ENCODE results near the gene LASP1NB.

Gene LASP1NB

GRCh38 chr17:38942696-38943334, 17.4 kb downstream of the LASP1NB start (continued):
- no peak for TF ChIP-seq YY1 (IDR thresholded peaks at IDR 0.05)
- TF ChIP-seq, protein P1, sequence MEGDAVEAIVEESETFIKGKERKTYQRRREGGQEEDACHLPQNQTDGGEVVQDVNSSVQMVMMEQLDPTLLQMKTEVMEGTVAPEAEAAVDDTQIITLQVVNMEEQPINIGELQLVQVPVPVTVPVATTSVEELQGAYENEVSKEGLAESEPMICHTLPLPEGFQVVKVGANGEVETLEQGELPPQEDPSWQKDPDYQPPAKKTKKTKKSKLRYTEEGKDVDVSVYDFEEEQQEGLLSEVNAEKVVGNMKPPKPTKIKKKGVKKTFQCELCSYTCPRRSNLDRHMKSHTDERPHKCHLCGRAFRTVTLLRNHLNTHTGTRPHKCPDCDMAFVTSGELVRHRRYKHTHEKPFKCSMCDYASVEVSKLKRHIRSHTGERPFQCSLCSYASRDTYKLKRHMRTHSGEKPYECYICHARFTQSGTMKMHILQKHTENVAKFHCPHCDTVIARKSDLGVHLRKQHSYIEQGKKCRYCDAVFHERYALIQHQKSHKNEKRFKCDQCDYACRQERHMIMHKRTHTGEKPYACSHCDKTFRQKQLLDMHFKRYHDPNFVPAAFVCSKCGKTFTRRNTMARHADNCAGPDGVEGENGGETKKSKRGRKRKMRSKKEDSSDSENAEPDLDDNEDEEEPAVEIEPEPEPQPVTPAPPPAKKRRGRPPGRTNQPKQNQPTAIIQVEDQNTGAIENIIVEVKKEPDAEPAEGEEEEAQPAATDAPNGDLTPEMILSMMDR (IDR thresholded peaks at IDR 0.05; ENCODE audit: low read depth, low read length, missing input control): no peak
- no peak for TF ChIP-seq HNF4G (IDR thresholded peaks at IDR 0.05)

- no peak for DNase-seq (ENCODE audit: low spot score)
- H3K27ac ChIP-seq (ENCODE audit: low read depth in 1 of 2, low read length in 2 of 2): no peak overlapping the region
- no peak overlapping the region for H3K4me3 ChIP-seq (ENCODE audit: low read depth in 1 of 3, low read length in 3 of 3)
Observed at GRCh38 chr17:38943607-38944006, 18.2 kb downstream of the LASP1NB start.

GRCh38 chr17:38947189-38947588, 21.8 kb downstream of the LASP1NB start:
- Histone ChIP-seq H3K27ac (ENCODE audit: low read depth in 1 of 2, low read length in 2 of 2) (no peak overlapping the region), H3K9ac (ENCODE audit: low read depth in 1 of 2, low read length in 2 of 2) (no peak overlapping the region), H3K36me3 (ENCODE audit: control insufficient read depth in 4 of 4, insufficient read depth in 3 of 4, low read depth in 1 of 4, low read length in 3 of 4) (no peaks in the 10 kb centered on the region), H3K4me3 (ENCODE audit: low read depth in 1 of 3, low read length in 3 of 3) (no peak overlapping the region), H3K4me1 (ENCODE audit: control insufficient read depth in 4 of 4, insufficient read depth in 4 of 4, low read length in 3 of 4) (no peaks in the 10 kb centered on the region), H3K27me3 (ENCODE audit: control insufficient read depth in 4 of 4, insufficient read depth in 4 of 4, low read length in 3 of 4) (no peaks in the 10 kb centered on the region), H3K9me3 (ENCODE audit: control insufficient read depth in 4 of 4, low read length in 3 of 4) (no peaks in the 10 kb centered on the region)
- DNase-seq (ENCODE audit: low spot score): no peak
- WGBS: 91% methylated on average over 2 of the region's 2 CpGs
- no peak for TF ChIP-seq ZBTB33 (IDR thresholded peaks at IDR 0.05)
- no peak for TF ChIP-seq RAD21 (IDR thresholded peaks at IDR 0.05)
- TF ChIP-seq EGR1 (IDR thresholded peaks at IDR 0.05; ENCODE audit: low read depth in 2 of 2): no peak
- TF ChIP-seq, protein P2, sequence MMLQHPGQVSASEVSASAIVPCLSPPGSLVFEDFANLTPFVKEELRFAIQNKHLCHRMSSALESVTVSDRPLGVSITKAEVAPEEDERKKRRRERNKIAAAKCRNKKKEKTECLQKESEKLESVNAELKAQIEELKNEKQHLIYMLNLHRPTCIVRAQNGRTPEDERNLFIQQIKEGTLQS (IDR thresholded peaks at IDR 0.05): no peak
- no peak for TF ChIP-seq HNF4A (conservative IDR thresholded peaks at IDR 0.05)
- no peak for TF ChIP-seq YY1 (IDR thresholded peaks at IDR 0.05)
- no peak for TF ChIP-seq TAF1 (conservative IDR thresholded peaks at IDR 0.05)
- no peak for TF ChIP-seq REST (IDR thresholded peaks at IDR 0.05)
- TF ChIP-seq SP1 (IDR thresholded peaks at IDR 0.05): no peak
- no peak for TF ChIP-seq JUND (IDR thresholded peaks at IDR 0.05)
- TF ChIP-seq, protein P3, sequence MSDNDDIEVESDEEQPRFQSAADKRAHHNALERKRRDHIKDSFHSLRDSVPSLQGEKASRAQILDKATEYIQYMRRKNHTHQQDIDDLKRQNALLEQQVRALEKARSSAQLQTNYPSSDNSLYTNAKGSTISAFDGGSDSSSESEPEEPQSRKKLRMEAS (IDR thresholded peaks at IDR 0.05): no peak
- no peak for TF ChIP-seq HNF4G (IDR thresholded peaks at IDR 0.05)

More at GRCh38 chr17:38943607-38944006, 18.2 kb downstream of the LASP1NB start:
- Histone ChIP-seq H3K9ac (ENCODE audit: low read depth in 1 of 2, low read length in 2 of 2) (no peak overlapping the region), H3K9me3 (ENCODE audit: control insufficient read depth in 4 of 4, low read length in 3 of 4) (no peaks in the 10 kb centered on the region), H3K27me3 (ENCODE audit: control insufficient read depth in 4 of 4, insufficient read depth in 4 of 4, low read length in 3 of 4) (no peaks in the 10 kb centered on the region), H3K4me1 (ENCODE audit: control insufficient read depth in 4 of 4, insufficient read depth in 4 of 4, low read length in 3 of 4) (no peaks in the 10 kb centered on the region), H3K36me3 (ENCODE audit: control insufficient read depth in 4 of 4, insufficient read depth in 3 of 4, low read depth in 1 of 4, low read length in 3 of 4) (no peaks in the 10 kb centered on the region)
- 62% methylated on average over 8 of the region's 8 CpGs for WGBS
- TF ChIP-seq SP1 (IDR thresholded peaks at IDR 0.05) (no peak), RXRA (IDR thresholded peaks at IDR 0.05) (no peak), REST (IDR thresholded peaks at IDR 0.05) (peak; percentile 20), HNF4G (IDR thresholded peaks at IDR 0.05) (no peak), YY1 (IDR thresholded peaks at IDR 0.05) (no peak)
